GM12801 (cell line): ENCODE measurements around the gene SSH2.

Source experiments
- TF ChIP-seq, protein P1 (sequence below): IDR thresholded peaks from one replicate; pipeline ENCODE4 v1.5.1; 2011; ENCODE audit warnings: control low read depth; ENCODE audit not compliant: insufficient read length; ENCODE audit errors: extremely low read depth

SSH2 gene

DNA sequence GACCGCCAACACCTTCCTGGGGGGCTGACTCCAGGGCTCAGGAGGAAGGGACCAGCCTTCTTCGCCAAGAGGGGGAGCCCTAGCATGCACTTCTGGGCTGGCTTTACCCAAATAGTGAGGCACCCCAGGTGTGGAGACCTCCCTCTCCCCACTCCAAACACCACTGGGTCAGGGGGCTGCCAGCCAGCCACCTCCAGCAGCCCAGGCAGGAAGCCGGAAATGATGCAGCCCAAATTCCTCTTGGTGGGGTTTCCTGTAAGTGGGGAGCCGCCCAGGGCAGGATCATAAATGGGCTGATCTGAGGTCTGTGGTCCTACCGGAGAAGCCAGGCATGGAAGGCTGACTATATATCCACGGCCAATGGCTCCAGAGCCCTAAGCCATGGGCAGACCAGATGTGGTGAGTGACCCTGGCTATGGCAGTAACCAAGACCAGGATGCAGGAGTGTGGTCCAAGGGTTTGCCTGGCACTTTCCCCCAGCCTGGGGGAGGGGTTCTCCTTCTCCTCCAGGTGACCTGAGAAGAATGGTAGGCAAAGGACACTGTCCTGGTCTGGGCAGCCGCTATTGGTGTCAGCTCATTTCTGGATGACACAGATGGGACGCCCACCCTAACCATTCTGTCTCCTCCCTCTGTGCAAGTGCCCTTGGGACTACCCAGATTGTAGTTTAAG lies 344.8 kb downstream of the SSH2 start:
- TF ChIP-seq, protein P1, sequence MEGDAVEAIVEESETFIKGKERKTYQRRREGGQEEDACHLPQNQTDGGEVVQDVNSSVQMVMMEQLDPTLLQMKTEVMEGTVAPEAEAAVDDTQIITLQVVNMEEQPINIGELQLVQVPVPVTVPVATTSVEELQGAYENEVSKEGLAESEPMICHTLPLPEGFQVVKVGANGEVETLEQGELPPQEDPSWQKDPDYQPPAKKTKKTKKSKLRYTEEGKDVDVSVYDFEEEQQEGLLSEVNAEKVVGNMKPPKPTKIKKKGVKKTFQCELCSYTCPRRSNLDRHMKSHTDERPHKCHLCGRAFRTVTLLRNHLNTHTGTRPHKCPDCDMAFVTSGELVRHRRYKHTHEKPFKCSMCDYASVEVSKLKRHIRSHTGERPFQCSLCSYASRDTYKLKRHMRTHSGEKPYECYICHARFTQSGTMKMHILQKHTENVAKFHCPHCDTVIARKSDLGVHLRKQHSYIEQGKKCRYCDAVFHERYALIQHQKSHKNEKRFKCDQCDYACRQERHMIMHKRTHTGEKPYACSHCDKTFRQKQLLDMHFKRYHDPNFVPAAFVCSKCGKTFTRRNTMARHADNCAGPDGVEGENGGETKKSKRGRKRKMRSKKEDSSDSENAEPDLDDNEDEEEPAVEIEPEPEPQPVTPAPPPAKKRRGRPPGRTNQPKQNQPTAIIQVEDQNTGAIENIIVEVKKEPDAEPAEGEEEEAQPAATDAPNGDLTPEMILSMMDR = no peak

DNA sequence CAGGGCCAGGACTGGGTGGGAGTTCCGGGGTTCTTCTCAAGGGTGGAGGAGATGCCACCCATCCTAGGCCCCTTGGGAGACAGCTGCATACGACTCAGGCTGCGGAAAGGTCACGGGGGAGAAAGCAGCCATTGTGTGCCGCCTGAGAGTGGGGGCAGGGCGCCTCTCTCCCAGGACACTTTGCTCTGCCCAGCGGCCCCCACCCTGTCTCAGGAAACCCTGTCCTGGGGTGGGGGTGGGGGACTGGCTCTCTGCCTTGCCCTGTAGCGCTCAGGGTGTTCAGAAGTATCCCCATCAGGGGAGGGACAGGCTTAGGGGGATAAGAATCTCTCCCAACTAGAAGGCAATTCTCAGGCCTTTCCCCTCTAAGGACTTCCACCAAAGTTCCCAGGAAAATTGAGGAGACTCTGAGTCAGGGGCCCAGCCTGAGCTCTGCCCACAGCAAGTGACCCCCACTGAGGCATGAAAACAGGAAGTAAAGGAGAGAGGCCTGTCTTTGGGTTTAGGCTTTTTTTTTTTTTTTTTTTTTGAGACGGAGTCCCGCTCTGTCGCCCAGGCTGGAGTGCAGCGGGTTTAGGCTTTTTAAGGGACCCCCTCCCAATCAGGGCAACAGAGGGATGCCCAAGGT lies 345.5 kb downstream of the SSH2 start:
- TF ChIP-seq, protein P1 = no peak

DNA sequence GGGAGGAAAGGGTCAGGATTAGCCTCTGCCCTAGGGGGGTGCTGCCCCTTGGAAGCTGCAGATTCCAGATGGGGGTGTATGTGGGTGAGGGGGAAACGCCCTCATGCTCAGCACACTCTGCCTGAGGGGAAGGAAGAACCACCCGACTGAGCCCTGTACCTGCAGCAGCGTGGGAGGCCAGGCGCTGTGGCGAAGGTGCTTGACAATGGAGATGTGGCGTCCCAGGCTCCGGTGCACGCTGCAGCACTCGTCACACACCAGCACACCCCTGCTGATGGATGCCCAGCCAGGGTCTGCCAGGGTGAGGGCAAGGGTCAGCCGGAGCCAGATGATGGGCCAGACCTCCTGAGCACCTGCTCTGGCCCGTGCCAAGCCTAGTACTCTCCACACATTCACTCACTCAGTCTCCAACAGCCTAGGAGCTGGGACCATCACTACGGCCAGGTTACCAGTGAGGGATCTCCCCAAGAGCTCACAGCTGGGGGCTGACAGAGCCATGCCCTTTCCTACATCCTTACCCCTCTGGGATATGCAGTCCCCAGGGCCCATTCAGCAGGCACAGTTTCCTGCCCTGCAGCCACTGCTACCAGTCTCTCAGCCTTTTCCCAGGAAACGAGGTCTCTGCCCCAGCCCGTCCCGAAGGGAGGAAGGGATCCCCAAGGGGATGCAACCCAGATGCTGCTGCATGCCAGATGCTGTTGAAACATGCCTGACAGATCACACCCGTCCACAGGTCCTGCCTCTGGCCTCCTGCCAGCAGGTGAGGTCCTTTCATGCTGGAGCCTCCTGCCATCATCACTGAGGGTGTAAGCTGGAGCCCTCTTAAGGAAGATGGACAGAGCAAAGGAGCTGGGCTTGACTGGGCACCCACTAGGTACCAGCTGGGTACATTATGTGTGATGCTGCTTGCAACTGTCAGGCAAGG lies 346.4 kb downstream of the SSH2 start:
- TF ChIP-seq, protein P1 = no peak

DNA sequence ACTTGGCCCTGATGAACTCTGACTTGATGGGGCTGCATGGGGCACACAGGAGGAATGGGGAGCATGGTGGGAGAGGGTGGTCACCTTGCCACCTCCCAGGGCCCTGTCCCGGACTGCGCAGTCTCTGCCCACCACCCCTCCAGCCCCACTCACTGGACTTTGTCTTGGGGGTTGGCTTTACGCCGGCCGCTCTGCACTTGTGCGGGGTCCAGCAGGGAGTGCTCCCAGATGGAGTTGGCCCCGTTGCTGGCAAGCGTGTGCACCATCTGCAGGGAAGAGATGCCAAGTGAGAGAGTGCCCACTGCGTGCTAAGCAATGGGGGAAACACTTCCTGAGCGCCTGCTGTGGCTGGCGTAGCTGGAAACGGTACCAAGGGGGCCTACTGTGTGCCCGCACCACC lies 347.3 kb downstream of the SSH2 start:
- TF ChIP-seq, protein P1 = no peak

DNA sequence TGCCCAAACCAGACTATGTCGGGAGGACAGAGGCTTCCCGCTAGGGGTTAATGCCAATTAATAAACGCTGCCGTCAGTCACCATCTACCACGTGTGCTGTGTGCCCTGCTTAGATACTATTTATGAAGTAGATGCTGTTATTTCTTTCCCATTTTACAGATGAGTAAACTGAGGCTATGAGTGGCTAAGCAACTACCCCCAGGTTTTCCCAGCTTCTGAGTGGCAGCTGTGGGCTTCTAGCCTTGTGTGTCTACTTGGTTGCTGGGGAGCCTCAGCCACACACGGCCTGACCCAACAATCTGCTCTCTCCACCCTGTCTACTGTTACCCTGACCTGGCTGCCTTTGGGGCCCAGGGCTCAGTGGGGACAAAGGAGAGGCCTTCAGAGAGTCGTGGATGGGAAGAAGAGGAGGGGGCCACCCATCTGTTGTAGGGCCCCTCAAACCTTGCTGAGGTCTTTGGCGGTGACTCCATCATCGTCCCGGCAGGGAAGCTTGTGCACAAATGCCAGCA lies 347.7 kb downstream of the SSH2 start:
- TF ChIP-seq, protein P1 = no peak

DNA sequence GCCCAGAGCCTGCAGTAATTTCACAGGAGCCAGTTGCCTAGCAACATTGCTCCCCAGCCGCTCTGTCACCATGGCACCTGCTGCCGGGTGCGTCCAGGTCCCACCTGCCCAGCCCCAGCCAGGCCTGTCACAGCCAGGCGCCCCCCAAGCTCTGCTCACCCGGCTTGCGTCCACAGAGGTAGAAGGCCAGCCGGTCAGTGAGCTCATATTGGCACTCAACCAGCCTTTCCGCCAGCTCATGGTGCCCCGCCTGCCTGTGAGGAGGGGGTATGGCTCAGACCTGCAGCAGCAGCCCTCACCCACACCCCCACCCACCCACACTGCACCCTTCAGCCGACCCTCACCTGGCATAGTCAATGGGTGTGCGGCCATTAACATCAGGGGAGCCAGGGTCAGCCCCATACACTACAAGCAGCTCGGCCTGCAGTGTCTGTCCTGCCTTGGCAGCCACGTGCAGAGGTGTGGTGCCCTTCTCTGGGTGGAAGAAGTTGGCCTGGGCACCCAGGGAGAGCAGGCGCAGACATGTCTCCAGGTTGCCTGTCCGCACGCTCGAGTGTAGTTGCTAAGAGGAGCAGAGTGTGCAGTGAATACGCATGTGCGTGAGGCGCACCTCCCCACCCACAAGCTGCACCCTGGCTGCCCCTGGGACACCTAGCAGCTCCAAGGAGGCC lies 348.3 kb downstream of the SSH2 start:
- TF ChIP-seq, protein P1 = no peak
